HG03196 (cell line): ENCODE results near the gene MRNIP.
A peak's percentile ranks its signal among the peaks of the same experiment; 100 is the strongest.
"Not testable (repeated sequence)": the region's sequence is repeated elsewhere in the genome, so short reads cannot be mapped to it uniquely, and the experiment has no call there.

Experiments used
- ATAC-seq: cut with Tn5 transposase; IDR thresholded peaks from one replicate; pipeline ENCODE4 v1.9.1; 2021; ENCODE audit not compliant: unreplicated experiment

MRNIP gene

DNA sequence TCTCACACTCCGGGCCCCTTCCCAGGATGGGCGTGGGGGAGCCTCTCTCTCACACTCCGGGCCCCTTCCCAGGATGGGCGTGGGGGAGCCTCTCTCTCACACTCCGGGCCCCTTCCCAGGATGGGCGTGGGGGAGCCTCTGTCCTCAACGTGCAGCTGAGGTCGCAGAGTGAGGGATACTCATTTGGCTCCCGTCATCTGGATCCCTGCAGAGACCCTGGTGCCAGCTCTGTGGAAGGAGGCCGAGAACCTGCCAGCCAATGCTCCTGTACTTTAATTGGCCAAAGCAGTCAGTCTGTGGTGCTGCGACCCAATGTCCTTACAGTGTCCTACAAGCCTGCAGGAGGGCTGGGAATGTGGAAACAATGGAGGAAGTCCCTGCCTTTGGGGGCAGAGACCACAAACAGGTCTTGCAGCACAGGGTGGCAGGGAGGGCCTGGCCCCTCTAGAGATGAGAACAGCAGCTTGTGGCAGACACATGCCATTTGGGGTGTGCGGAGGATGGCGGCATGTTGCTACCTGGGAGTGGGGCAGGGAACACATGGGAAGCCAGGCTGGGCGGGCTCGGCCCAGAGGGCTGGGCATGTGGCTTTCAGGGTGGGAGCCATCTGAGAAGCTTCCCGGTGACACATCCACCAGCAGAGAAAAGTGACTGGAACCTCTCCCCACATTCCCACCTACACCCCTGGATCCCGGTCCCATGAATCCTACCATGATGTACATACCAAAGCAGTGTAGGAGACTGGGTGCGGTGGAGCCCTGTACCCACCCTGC lies 13.6 kb upstream of the MRNIP start:
- no peak for ATAC-seq

DNA sequence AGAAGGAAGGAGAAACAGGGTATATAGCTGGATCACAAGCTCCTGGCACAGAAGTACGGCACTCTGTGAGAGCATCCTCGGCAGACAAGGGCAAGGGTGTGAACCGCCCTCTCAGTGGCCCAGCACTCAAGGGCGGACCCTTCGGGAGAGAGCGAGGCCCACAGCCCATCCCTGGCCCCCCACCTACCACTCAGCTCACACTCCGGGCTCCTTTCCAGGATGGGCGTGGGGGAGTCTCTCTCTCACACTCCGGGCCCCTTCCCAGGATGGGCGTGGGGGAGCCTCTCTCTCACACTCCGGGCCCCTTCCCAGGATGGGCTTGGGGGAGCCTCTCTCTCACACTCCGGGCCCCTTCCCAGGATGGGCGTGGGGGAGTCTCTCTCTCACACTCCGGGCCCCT lies 12.9 kb upstream of the MRNIP start:
- ATAC-seq: not testable (repeated sequence)

GRCh38 chr5:179870952-179871351 lies 12.3 kb upstream of the MRNIP start:
- no peak for ATAC-seq

- no peak for ATAC-seq
These were observed 11.8 kb upstream of the MRNIP start for GRCh38 chr5:179870403-179870903.

- ATAC-seq: no peak
These were observed 11.2 kb upstream of the MRNIP start for GRCh38 chr5:179869641-179870402.

DNA sequence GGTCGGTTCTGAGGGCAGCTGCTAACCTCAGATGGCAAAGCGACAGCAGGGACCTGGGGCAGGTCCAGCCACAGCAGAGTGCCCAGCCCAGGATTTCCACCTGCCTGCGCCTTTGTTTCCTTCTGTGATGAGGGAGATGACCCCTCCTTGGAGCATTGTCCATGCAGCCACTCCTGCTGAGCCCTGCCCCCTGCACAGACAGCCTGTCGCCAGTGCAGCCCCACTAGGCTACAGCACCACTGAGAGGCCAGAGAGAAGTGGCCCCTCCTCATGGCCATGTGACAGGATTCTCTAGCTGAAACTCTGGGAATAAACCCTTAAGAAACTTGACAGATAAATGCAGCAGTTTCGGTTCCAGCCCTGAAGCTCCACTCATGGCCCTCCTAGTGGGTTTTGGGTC lies 10.5 kb upstream of the MRNIP start:
- ATAC-seq: no peak

DNA sequence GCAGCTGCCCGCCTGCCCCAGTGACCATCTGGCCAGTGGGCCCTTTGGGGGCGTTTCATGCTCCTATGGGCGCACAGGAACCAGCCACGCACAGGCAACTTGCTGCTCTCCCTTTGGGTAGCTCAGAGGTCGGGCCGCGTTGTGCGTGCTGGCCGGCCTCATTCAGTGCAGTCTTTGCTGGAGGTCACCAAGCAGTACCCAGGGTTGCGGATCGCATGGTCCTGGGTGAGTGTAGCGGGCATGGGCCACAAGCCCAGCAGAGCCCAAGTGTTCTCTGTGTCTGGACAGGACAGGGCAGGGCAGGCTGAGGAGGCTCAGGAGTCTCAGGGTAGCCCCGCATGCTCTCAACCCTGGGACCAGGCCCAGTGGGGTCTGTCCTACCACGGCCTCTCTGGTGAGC lies 9.9 kb upstream of the MRNIP start:
- ATAC-seq: no peak

DNA sequence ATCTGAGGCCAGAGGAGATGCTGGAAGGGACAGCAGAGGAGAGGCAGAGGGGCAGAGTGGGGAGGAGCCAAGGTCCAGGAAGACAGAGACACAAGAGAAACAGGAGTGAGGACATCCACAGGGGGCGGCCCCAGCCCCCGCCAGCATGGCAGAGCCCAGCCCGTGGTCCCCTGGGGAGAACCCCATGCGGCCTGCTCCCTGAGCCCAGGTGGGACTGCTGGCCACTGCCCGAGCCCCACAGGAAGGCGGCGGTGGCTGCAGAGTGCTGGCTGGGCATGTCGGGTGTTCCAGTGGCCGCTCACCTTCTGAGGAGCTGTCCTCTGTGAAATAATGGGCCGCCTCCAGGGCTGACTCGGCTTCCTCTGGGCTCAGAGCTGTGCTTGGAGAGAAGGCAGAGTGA lies 8.9 kb upstream of the MRNIP start:
- ATAC-seq: no peak

- no peak for ATAC-seq
These were observed 8.5 kb upstream of the MRNIP start for GRCh38 chr5:179867079-179867465.

- no peak for ATAC-seq
These were observed 7.8 kb upstream of the MRNIP start for GRCh38 chr5:179866241-179867078.

- no peak for ATAC-seq
These were observed 7.0 kb upstream of the MRNIP start for GRCh38 chr5:179865491-179866240.

- no peak for ATAC-seq
These were observed 6.1 kb upstream of the MRNIP start for GRCh38 chr5:179864686-179865085.

DNA sequence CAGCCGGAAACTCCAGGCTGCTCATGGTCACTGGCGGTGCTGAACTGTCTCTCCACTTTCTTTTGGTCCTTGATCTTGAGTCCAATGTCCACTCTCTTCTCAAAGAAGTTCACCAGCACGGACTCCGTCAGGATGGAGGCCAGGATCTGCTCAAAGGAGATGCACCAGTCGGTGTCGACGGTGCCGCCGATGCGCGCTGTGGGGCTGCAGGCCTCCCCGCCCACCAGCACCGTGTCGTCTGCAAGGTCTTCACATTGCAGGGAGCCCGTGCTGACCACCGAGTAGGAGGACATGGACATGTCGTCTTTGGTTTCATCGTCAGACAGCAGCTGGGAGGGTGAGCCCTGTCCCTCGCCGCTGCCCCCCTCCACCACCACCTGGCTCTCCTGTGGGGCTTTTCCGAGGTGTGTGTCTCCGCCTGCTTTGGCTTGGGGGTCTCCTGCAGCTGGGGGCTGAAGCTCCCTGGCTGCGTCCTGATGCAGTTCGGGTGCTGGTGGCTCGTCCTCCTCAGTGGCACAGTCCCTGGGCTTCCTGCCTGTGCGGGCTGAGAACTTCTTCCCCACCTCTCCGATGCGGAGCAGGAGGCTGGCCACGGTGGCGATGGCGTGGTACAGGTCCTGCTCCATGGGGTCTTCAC lies 5.0 kb upstream of the MRNIP start:
- ATAC-seq: no peak

GRCh38 chr5:179862891-179863290 lies 4.3 kb upstream of the MRNIP start:
- ATAC-seq: no peak

- ATAC-seq: no peak
These were observed 3.7 kb upstream of the MRNIP start for GRCh38 chr5:179862296-179862695.

GRCh38 chr5:179860301-179860700 lies 1.7 kb upstream of the MRNIP start:
- ATAC-seq: no peak

- ATAC-seq: peak; percentile 35
These were observed 404 bp downstream of the MRNIP start for GRCh38 chr5:179858241-179858585.

- ATAC-seq: no peak
These were observed 4.3 kb downstream of the MRNIP start for GRCh38 chr5:179854356-179854755.

- ATAC-seq: no peak
These were observed 5.5 kb downstream of the MRNIP start for GRCh38 chr5:179852993-179853547.

DNA sequence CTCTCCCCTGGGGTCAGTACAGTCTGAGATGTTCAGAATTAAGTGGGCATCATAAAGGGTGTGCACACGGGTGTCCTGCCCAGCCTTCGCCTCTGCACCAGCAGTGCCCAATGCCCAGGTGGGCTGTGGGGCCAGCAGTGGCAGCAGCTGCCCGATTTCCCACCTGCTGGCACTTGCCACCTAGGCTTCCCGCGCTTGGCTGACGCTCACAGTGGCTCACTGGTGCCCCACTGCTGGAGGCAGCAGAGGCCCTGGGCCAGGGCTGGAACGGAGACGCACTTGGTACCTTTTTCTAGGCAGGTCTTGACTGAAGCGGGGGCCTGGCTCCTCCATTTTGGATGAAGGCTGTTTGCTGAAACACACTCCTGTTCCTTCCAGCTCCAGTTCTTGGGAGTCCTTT lies 17.0 kb downstream of the MRNIP start:
- ATAC-seq: no peak
